Hepatocyte (in vitro differentiated cells): Measurements from ENCODE around the gene CHST4. TPM values are rescaled to one million over a fixed set of nuclear protein-coding genes. Genes with fewer than 3 reads are reported as not detected.
A peak's percentile ranks its signal among the peaks of the same experiment; 100 is the strongest.

ENCODE experiments used
- DNase-seq: peaks from one replicate; pipeline ENCODE4 v3.0.0-alpha.2; 2016; ENCODE audit warnings: low spot score
- H2AFZ ChIP-seq: fragments of 200-600 bp; sonication (generic); 2 replicates; pipeline ENCODE4 v1.6.0; 2016; ENCODE audit warnings: antibody characterized with exemption, mild to moderate bottlenecking
- H3K27ac ChIP-seq: fragments of 200-600 bp; sonication (generic); 2 replicates; pipeline ENCODE4 v1.5.1; 2016; ENCODE audit warnings: mild to moderate bottlenecking
- H3K27me3 ChIP-seq: fragments of 200-600 bp; sonication (generic); 2 replicates; pipeline ENCODE4 v1.6.1; 2016
- H3K36me3 ChIP-seq: fragments of 200-600 bp; sonication (generic); replicated peaks from 2 replicates; pipeline ENCODE4 v1.5.1; 2016; ENCODE audit warnings: low read depth; ENCODE audit not compliant: insufficient read depth
- H3K4me1 ChIP-seq: fragments of 200-600 bp; sonication (generic); 2 replicates; pipeline ENCODE4 v1.5.1; 2016; ENCODE audit warnings: mild to moderate bottlenecking, moderate library complexity; ENCODE audit not compliant: insufficient read depth
- H3K4me2 ChIP-seq: fragments of 200-600 bp; sonication (generic); 2 replicates; pipeline ENCODE4 v1.6.0; 2016
- H3K4me3 ChIP-seq: fragments of 200-600 bp; sonication (generic); 2 replicates; pipeline ENCODE4 v1.5.1; 2016; ENCODE audit warnings: mild to moderate bottlenecking
- H3K79me2 ChIP-seq: fragments of 200-600 bp; sonication (generic); 2 replicates; pipeline ENCODE4 v1.6.0; 2017; ENCODE audit warnings: mild to moderate bottlenecking
- H3K9me2 ChIP-seq: fragments of 200-600 bp; sonication (generic); replicated peaks from 2 replicates; pipeline ENCODE4 v1.6.0; 2017; ENCODE audit warnings: mild to moderate bottlenecking; ENCODE audit not compliant: insufficient read depth
- H3K9me3 ChIP-seq: fragments of 200-600 bp; sonication (generic); 2 replicates; pipeline ENCODE4 v1.5.1; 2016; ENCODE audit warnings: low read depth, mild to moderate bottlenecking
- H4K20me1 ChIP-seq: fragments of 200-600 bp; sonication (generic); 2 replicates; pipeline ENCODE4 v1.6.0; 2016; ENCODE audit warnings: mild to moderate bottlenecking; ENCODE audit not compliant: insufficient read depth, poor library complexity, severe bottlenecking
- CTCF ChIP-seq: fragments of 200-600 bp; sonication (generic); IDR thresholded peaks from 2 replicates; pipeline ENCODE4 v1.5.1; 2016; ENCODE audit warnings: antibody characterized with exemption, mild to moderate bottlenecking; ENCODE audit not compliant: poor library complexity
- EZH2 ChIP-seq: fragments of 200-600 bp; sonication (generic); IDR thresholded peaks from 2 replicates; pipeline ENCODE4 v1.6.1; 2016; ENCODE audit warnings: antibody characterized with exemption, mild to moderate bottlenecking, borderline replicate concordance
- EZH2phosphoT487 ChIP-seq: fragments of 200-600 bp; sonication (generic); IDR thresholded peaks from one replicate; pipeline ENCODE4 v1.6.1; 2018; ENCODE audit warnings: antibody characterized with exemption, mild to moderate bottlenecking, low read depth, moderate library complexity; ENCODE audit not compliant: unreplicated experiment, severe bottlenecking
- WGBS: methylation state at CpG from one replicate; pipeline ENCODE4 v1.1.6; 2016; ENCODE audit warnings: low lambda C conversion rate; ENCODE audit errors: missing lambda C conversion rate; 5-methylcytosine and 5-hydroxymethylcytosine counted together
- polyA plus RNA-seq: library from polyadenylated mRNA; unstranded; fragments of >200 nt; fragmentation: Nextera tagmentation; extraction: Ambion mirVana; gene quantifications from 2 replicates; pipeline ENCODE4 v1.2.1, GENCODE V29; 2016
- total RNA-seq: library from RNA; depleted of rRNA; stranded (reverse); fragments of >200 nt; gene quantifications from 2 replicates; pipeline ENCODE4 v1.2.3, GENCODE V29; 2014

Gene CHST4
- total and polyA plus RNA-seq, 2 experiments from 2014 or later: 0.06 to 0.10 TPM

GRCh38 chr16:71567931-71568330, 41.7 kb downstream of the CHST4 start:
- no peak for DNase-seq
- peaks cover 2% of the 10 kb centered on the region for H3K79me2 ChIP-seq
- H3K4me2 ChIP-seq: no peak overlapping the region
- no peaks in the 10 kb centered on the region for H3K9me2 ChIP-seq
- H3K27me3 ChIP-seq: no peaks in the 10 kb centered on the region
- no peak for TF ChIP-seq CTCF
- no peak for TF ChIP-seq EZH2phosphoT487
- TF ChIP-seq EZH2: no peak
- no peak overlapping the region for H3K27ac ChIP-seq
- no peaks in the 10 kb centered on the region for H3K36me3 ChIP-seq
- WGBS: 93% methylated on average over 8 of the region's 8 CpGs
- H3K9me3 ChIP-seq: no peaks in the 10 kb centered on the region
- no peak overlapping the region for H2AFZ ChIP-seq
- no peak overlapping the region for H3K4me3 ChIP-seq
- peaks cover 15% of the 10 kb centered on the region for H3K4me1 ChIP-seq
- H4K20me1 ChIP-seq: no peaks in the 10 kb centered on the region

GRCh38 chr16:71568551-71568950, 42.3 kb downstream of the CHST4 start:
- Histone ChIP-seq H4K20me1 (no peaks in the 10 kb centered on the region), H3K4me1 (peaks cover 15% of the 10 kb centered on the region), H3K4me3 (no peak overlapping the region), H3K9me2 (no peaks in the 10 kb centered on the region), H3K36me3 (no peaks in the 10 kb centered on the region), H3K27me3 (no peaks in the 10 kb centered on the region), H2AFZ (no peak overlapping the region), H3K4me2 (no peak overlapping the region), H3K9me3 (no peaks in the 10 kb centered on the region), H3K27ac (no peak overlapping the region), H3K79me2 (no peaks in the 10 kb centered on the region)
- TF ChIP-seq CTCF: no peak
- no peak for TF ChIP-seq EZH2phosphoT487
- WGBS: 82% methylated on average over 4 of the region's 4 CpGs
- no peak for DNase-seq

GRCh38 chr16:71569621-71570020, 43.4 kb downstream of the CHST4 start:
- no peaks in the 10 kb centered on the region for H4K20me1 ChIP-seq
- H3K4me3 ChIP-seq: no peak overlapping the region
- H3K4me1 ChIP-seq: peaks cover 9% of the 10 kb centered on the region
- no peak overlapping the region for H3K4me2 ChIP-seq
- H3K36me3 ChIP-seq: no peaks in the 10 kb centered on the region
- H3K27ac ChIP-seq: no peak overlapping the region
- no peak overlapping the region for H2AFZ ChIP-seq
- H3K9me2 ChIP-seq: no peaks in the 10 kb centered on the region
- DNase-seq: peak; percentile 23
- 87% methylated on average over 4 of the region's 4 CpGs for WGBS
- no peak for TF ChIP-seq CTCF
- TF ChIP-seq EZH2: no peak
- no peak for TF ChIP-seq EZH2phosphoT487
- H3K9me3 ChIP-seq: no peaks in the 10 kb centered on the region
- H3K79me2 ChIP-seq: no peaks in the 10 kb centered on the region
- H3K27me3 ChIP-seq: no peaks in the 10 kb centered on the region

GRCh38 chr16:71570144-71570543, 43.9 kb downstream of the CHST4 start:
- no peaks in the 10 kb centered on the region for H3K9me3 ChIP-seq
- WGBS: 95% methylated on average over 8 of the region's 8 CpGs
- no peak for DNase-seq

More at GRCh38 chr16:71570144-71570543, 43.9 kb downstream of the CHST4 start:
- Histone ChIP-seq H4K20me1 (no peaks in the 10 kb centered on the region), H3K4me3 (no peak overlapping the region), H3K79me2 (no peaks in the 10 kb centered on the region), H3K4me1 (peaks cover 9% of the 10 kb centered on the region), H3K4me2 (no peak overlapping the region), H3K27ac (no peak overlapping the region), H2AFZ (no peak overlapping the region), H3K27me3 (no peaks in the 10 kb centered on the region), H3K9me2 (no peaks in the 10 kb centered on the region), H3K36me3 (no peaks in the 10 kb centered on the region)
- no peak for TF ChIP-seq EZH2phosphoT487
